RPMI8226 (cell line): ENCODE data around the gene ZBTB47.

Experiments
- DNase-seq: peaks from one replicate; pipeline ENCODE4 v3.0.0-alpha.2; 2015

Gene ZBTB47

DNA sequence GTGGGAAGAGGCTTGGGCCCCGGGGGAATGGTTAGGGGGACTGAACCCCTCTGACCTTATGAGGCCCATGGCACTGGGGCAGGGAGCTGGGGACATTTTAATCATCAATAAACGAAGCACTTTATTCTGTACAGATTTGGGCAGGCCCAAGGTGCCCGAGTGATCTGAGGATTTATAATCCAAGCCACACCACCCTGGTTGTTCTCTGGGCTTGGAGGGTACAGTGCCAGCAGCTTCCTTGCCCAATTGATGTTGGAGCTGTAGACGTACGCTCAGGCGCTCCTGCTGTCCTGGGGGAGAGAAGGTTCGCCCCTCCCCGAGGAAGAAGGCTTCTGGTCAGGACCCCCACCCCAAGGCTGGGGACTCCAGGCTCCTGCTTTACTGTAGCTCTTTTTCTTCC lies 12.5 kb downstream of the ZBTB47 start:
- no peak for DNase-seq

DNA sequence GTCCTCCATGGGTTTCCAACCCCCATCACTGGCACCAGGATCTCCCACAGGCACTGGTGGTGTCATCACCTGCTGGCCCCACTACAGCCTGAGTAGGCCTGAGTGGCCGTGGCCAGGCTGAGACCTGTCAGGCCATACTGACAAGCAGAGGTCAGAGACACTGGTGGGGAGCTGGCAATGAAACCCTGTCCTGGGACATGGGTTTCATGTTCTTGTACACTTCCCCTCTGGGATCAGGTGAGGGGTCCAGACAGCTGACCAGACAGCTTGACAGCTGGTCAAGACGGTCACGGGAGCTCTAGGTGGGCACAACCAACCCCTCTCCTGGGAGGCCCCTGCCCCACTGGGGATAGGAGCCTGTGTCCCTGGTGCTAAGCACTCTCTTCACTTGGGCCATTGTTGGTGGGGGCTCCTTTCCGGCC lies 13.1 kb downstream of the ZBTB47 start:
- no peak for DNase-seq

DNA sequence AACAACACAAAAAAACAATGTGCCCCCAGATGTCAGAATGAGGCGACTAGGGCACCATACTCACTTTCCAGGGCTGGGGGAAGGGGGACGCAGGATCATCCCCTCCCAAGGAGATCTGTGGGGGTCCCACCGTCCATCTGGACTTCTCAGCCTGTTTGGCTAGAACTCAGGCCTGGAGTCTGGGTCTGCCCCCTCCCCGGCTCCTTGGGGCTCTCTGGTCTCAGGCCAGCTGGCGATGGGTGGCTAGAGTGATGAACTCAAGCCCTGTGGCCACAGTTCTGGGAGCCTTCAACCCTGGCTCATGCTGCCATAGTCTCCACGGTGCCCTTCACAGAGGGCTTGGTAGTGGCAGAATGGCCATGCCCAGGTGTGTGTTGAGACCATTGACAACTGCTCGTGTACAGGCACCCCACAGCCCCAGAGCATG lies 13.6 kb downstream of the ZBTB47 start:
- DNase-seq = no peak

DNA sequence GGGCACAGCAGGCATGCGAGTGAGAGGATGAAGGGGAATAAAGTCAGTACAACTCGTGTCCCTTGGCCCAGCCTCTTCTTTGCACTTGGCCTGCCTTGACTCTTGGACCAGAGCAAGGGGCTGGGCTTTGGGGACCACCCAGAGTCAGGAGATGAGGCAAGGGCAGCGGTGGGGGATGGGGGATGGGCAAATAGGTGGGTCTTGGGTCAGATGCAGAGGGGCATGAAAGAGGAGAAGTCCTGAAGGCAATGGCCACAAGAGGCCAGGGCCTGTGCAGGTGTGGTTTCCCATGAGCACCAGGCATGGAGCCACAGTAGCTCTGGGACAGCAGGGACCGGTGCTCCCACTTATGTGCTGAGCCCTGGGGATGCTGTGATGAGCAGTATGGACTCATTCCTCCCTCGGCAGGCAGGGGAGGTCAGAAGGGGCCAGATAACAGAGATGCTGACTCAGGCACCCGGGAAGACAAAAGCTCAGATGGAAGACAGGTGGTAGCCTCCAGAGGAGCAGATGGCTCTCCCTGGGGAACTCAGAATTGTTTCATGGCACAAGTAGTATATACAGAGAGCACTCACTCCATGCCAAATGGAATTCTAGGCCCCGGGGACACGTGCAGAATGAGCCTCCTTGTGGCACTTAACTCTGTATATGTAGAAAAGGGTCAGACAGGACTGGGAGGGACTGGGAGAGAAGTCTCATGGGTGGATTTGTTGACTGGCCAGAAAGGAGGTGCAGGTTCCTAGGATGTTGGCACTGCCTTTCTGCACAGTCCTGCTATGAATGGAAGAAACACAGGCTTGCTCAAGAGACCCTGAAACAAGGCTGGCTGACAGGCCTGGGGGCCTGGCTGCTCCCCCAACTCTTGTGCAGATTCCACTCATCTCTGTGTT lies 14.3 kb downstream of the ZBTB47 start:
- no peak for DNase-seq

DNA sequence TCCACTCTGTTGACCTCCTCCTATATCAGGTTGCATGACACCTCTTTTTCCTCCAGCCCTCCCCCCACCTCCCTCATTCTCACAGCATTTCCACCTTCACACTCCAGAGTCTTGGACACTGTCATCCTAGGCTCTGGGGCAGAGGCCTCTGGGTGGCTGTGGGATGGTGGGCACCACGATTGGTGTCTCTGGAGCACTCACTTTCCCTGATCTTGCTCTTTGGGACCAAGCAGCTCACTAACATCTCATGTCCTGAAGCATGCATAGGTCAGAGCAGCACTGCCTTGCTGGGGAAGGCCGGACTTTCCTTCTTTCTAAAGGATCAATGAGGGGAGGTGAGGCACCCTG lies 14.9 kb downstream of the ZBTB47 start:
- no peak for DNase-seq

DNA sequence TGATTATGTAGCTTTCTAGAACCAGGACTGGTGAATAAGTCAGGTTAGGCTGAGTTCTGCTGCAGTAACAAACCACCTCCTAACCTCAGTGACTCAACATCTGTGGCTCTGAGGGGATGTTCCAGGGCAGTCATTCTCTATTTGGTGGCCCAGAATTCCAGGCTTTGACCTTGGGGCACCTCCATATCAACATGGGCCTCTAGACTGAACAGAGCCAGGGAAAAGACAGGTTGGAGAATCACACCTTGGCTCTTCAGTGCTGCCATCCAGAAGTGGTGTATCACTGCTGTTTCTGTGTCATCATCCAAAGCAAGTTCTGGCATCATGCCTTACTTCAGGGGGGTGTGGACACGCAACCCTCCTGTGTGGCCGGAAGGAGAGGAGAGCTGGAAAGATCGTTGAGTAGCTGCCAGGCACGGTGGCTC lies 15.3 kb downstream of the ZBTB47 start:
- no peak for DNase-seq

DNA sequence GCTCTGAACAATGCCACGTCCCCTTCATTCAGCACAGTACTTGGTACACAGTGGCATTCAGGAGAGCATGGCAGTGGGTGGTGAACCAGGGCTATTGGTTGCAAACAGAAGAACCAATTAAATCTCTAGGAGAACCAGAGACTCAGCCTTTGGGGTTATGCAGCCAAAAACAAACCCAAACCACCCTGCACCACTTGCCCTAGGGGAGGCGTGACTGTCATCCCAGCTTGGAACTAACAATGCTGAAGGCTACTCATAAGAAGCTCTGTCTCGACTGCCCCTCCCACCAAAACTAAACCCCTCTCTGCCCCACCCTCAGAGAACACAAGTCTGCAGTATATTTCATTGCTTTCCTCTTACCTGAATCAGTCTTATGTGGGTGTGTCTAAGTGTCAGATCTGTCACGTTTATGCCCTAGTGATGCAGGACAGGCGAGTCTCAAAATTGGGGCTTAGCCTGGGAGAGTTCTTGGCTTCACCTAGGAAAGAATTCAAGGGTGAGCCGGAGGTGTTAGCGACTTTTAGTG lies 16.6 kb downstream of the ZBTB47 start:
- no peak for DNase-seq

DNA sequence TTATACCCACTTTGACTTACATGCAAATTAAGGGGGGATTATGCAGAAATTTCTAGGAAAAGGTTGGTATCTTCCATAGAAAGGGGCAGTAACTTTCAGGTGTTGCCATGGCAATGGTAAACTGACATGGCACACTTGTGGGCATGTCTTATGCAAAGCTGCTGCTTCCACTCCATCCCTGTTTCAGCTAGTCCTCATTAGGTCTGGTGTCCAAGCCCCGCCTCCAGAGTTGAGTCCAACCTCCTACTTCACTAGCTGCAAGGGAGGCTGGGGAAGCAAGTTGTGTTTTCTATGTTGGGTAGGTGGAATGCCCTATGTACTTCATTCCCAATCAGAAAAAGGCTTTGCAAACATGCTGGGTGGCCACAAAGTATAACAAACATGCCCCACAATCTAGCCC lies 17.2 kb downstream of the ZBTB47 start:
- DNase-seq = no peak

DNA sequence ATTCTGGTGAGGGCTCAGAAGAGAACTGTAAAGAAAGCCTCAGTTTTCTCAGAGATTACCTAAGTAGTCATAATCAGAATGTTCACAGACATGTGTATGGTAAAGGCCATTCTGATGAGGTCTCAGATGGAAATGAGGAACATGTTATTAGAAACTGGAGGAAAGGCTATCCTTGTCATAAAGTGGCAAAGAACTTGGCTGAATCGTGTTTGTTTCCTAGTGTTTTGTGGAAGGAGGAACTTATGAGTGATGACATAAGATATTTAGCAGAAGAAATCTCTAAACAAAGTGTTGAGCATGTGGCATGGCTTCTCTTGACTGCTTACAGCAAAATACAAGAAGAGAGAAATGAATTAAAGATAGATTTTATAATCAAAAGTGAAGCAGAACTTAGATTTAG lies 19.0 kb downstream of the ZBTB47 start:
- DNase-seq = no peak

DNA sequence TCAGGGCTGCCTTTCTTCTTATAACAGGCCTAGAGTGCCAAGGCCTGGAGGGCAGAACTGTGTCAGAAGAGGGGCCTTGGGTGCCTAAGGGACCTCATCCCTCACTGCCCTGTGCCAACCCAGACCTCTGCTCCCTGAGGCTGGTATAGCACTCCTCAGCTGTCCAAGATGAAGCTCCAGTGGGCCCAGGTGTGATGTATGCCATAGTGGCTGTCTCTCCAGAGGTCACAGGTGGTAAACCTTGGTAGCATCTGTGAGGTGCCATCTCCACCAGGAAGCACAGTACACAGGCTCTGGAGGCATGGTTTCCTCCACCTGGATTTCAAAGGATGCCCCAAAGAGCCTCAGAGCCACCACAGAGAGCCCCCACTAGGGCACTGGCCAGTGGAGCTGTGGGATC lies 19.6 kb downstream of the ZBTB47 start:
- no peak for DNase-seq

DNA sequence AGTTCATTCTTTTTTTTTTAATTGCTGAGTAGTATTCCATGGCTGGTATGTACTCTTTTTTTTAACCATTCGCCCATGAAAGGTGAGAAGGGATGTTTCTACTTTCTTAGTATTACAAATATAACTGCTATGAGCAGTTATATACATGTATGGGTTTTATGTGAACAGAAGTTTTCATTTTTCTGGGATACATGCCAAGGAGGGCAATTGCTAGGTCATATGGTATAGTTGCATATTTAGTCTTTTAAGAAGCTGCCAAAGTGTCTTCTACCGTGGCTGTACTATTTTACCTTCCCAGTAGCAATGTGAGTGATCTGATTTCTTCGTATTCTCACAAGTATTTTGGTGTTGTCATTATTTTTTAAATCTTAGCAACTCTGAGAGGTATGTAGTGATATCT lies 20.6 kb downstream of the ZBTB47 start:
- DNase-seq = peak; percentile 44

DNA sequence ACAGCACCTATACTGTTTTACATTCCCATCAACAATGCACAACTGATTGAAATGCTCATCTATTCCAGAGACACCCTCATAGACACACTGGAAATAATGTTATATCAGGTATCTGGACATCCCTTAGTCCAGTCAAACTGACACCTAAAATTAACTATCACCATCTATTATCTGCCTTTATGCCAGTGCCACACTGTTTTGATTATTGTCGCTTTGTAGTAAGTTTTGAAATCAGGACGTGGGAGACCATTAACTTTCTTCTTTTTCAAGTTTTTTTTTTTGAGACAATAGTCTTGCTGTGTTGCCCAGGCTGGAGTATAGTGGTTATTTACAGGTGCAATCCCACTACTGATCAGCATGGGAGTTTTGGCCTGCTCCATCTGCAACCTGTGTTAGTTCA lies 22.4 kb downstream of the ZBTB47 start:
- DNase-seq = no peak

DNA sequence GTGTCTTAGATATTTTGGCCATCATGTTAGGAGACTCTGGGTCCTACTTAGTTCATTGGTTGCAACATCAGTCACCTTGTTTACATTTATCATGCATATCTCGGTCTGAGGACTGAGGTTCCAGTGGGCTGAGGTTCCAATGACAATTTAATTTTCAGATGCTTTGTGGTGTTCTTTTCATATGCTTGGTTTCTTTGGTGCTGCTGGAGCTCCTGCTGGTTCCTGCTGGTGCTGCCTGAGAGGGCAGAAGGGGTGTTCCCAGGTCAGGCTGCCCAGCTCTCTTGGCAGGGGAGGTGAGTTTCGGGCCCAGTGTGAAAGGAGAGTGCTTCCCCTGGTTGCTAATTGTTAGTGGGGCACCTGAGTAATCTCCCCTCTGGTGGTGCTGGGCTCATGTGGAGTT lies 24.9 kb downstream of the ZBTB47 start:
- no peak for DNase-seq

DNA sequence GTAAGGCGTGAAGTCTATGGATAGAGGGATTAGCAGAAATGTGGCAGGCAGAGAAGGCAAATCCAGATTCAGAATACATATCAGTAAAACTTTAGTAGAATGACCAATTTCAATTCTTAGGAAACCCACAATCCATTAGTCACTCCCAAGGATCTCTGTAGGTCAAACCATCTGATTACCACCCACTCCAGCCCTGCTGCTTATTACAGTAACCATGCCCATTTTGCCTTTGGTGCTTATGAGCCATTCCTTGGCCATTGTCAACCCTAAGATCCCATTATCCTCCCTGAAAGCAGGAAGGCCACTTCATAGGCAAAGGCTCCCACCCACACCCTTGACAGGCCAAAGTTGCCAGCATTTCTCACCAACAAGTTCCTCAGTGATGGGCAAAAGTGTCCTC lies 26.8 kb downstream of the ZBTB47 start:
- no peak for DNase-seq

DNA sequence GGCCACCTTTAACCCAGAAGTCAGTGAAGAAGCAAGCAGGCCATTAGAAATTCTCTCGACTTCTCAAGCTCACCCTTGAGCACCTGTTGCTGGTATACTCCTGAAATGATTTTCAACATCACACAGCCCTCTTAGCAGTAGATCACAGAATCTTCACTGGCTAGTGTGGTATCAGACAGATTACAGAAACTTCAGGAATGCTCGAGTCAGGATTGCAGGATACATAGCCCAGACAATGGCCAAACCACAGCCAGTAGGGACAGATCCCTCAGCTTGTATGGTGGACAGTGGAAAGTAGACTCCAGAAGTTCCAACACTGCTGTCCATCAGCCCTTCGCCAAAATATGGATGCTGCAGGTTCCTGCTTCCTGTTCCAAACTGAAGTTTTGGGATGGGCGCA lies 27.3 kb downstream of the ZBTB47 start:
- DNase-seq = no peak

DNA sequence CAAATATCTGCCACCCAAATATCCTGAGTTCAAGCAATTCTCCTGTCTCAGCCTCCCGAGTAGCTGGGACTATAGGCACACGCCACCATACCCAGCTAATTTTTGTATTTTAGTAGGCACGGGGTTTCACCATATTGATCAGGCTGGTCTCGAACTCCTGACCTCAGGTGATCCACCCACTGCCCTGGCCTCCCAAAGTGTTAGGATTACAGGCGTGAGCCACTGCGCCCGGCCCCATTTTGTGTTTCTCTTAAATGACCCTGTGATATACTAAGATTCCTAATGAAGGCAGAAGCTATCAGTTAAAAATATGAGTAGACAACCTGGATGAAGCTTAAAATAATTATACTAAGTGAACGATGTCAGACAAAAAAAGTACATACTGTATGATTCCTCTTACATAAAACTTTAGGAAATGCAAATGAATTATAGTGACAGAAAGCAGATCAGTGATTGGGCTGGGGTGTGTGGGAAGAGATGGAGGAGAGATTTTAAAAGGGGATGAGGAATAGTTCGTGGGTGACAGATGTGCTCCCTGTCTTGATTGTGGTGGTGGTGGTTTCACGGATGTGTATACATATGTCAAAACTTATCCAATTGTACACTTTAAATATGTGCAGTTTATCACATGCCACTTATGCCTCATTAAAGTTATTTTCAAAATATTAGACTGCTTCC lies 28.0 kb downstream of the ZBTB47 start:
- no peak for DNase-seq

DNA sequence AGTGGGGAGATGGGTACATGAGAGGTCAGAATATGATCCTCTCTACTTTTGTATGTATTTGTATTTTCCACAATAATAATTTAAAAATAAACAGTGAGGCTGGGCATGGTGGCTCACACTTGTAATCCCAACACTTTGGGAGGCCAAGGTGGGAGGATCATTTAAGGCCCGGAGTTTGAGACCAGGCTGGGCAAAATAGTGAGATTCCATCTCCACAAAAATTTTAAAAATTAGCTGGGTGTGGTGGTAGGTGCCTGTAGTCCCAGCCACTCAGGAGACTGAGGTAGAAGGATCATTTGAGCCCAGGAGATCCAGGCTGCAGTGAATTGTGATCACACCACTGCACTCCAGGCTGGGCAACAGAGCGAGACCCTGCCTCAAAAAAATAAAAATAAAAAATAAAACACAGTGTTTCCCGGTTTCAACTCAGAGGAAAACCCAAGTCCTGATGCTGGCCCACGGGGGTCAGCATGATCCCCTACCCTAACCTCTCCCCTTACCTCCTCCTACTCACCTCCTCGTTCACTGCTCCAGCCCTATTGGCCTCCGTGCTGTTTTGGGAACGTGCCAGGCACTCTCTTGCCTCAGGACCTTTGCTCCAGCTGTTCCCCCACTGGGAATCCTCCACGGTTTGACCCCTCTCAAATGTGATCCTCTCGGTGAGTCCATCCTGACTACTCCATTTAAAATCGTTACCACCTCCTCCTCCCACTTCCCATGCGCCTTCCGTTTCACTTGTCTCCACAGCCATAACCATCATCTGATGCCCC lies 29.0 kb downstream of the ZBTB47 start:
- no peak for DNase-seq

DNA sequence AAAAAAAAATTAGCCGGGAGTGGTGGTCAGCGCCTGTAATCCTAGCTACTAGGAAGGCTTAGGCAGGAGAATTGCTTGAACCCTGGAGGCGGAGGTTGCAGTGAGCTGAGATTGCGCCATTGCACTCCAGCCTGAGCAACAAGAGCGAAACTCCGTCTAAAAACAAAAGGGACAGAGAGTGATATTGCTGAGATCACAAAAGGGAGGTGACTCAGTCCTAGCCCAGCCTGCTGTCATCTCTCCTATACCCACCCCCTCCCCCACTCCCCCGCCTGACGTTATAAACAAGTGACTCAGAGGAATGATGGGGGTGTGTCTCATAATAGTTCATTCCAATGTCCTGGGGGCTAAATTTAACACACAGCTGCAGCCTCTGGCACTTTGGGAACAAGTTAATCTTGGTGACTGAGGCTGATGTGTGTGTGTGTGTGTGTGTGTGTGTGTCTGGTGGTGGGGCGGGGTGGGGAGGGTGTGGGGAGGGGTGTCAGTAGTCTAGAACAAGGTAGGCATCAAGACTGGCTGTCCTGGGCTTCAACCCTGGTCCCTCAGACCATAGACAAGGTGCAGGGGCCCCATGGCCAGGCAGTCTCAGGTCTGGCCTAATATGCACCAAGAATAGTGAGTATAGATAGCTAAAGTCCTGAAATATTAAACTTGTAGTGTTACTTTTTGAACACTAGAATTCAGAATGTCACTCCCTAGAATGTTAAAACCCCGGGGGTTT lies 30.5 kb downstream of the ZBTB47 start:
- peak; percentile 83 for DNase-seq

DNA sequence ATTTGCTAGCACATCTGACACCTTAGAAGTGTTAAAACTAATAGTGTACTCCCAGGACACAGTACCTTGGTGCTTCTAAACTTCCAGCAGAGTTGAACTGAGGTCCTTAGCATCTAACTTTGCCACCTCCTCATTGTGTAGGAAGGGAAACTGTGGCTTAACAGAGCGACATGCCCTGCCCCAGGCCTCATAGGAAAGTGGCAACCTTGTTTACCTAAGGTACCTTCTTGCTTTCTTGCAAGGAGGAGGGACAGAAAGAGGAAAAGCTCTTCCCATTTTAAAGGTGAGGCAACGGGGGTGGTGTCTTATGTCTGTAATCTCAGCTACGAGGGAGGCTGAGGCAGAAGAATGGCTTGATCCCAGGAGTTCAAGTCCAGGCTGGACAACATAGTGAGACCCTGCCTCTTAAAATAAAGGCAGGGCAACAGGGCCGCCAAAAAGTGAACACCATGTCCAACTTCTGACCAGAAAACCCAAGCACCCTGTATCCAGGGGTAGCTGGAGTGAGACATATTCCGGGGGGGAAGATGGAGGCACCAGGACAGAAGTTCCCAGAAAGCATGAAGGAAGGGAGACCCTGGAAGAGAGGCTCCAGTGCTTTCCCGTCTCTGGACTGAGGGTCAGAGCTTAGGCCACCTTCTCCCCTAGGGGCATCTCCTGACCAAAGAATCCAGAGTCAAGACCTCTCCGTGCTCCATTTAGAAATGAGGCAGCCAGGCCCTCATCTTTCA lies 31.3 kb downstream of the ZBTB47 start:
- DNase-seq = no peak

DNA sequence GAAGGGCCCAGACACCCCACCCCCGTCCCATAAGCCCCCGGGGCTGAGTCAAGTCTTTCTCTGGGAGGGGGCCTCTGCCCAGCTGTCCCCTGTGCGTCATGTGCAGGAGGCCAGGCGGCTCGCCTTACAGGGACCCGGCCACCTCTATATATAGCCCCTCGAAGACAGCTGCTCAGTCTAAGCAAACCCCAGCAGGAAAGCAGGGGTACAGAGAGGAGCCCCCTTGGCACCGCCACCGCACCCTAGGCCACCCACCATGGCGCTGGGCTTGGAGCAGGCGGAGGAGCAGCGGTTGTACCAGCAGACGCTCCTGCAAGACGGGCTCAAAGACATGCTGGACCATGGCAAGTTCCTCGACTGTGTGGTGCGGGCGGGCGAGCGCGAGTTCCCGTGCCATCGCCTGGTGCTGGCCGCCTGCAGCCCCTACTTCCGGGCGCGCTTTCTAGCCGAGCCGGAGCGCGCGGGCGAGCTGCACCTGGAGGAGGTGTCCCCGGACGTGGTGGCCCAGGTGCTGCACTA lies 31.9 kb downstream of the ZBTB47 start, which contains the start of gene KLHL40:
Gene KLHL40, plus strand, starts transcription at position 175 of the 519 bp plus-strand sequence. Its CDS starts 82 bp downstream, at position 257.
- no peak for DNase-seq
